PFSK-1 (cell line): ENCODE data around the gene SLC7A6.

Experiments used
- FOXP2 ChIP-seq: optimal IDR thresholded peaks from 2 replicates; pipeline ENCODE3; 2011; ENCODE audit warnings: borderline replicate concordance, control low read depth, inconsistent platforms; ENCODE audit not compliant: insufficient read depth; ENCODE audit errors: extremely low read length, extremely low read depth
- POLR2AphosphoS5 ChIP-seq: IDR thresholded peaks from 2 replicates; pipeline ENCODE4 v1.6.1; 2012; ENCODE audit warnings: low read depth, mild to moderate bottlenecking, control low read depth, low read length, moderate library complexity
- SIN3A ChIP-seq: IDR thresholded peaks from 2 replicates; pipeline ENCODE4 v1.6.1; 2012; ENCODE audit warnings: mild to moderate bottlenecking, low read length, moderate library complexity, borderline replicate concordance; ENCODE audit not compliant: insufficient read depth
- TAF1 ChIP-seq: IDR thresholded peaks from 2 replicates; pipeline ENCODE4 v1.6.1; 2012; ENCODE audit warnings: low read length, control low read depth, borderline replicate concordance; ENCODE audit not compliant: insufficient read depth
- TF ChIP-seq, protein P1 (sequence below), 2 experiments: IDR thresholded peaks; 2 replicates each; pipeline versions ENCODE4 v1.6.1 to v1.8.0; 2011 to 2012; ENCODE audit warnings: low read depth in 2 of 2, low read length in 2 of 2, control low read depth in 1 of 2, inconsistent platforms in 1 of 2, mild to moderate bottlenecking in 1 of 2, moderate library complexity in 1 of 2; ENCODE audit not compliant: insufficient read depth in 1 of 2

The SLC7A6 gene

DNA sequence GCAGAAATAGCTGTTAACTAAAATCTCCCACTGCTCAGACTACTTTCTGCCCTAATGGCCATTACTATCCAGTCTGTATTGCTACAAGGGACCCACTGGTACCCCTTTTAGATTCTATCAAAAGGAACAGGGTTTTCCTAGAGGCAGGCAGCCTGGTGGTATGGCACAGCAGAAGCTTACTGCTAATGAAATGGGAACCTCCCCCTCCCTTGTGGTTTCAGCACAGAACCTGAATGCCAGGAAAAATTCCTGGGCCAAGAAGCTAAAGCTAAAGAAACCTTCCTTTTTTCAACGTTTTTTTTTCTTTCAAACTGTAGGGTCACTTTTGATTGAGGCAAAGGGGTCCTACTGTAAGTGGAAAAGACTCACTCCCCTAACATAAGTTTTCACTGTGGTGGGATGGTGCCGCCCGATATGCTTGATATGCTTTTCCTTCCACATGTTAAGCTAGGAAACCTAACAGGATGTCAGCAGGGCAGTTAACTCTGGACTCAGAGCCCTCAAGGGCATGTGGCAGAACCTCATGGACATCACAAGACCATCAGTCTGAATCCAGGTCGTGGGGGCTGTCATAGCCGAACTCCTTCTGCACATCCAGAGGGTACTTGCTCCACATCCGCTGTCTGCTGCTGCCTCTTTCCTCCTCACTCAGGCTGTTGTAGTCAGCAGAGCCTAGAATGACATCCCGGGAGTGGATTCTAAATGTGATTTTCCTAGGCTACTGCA is 36.6 kb downstream of the SLC7A6 start:
- TF ChIP-seq TAF1: no peak
- TF ChIP-seq SIN3A: no peak
- TF ChIP-seq, protein P1, sequence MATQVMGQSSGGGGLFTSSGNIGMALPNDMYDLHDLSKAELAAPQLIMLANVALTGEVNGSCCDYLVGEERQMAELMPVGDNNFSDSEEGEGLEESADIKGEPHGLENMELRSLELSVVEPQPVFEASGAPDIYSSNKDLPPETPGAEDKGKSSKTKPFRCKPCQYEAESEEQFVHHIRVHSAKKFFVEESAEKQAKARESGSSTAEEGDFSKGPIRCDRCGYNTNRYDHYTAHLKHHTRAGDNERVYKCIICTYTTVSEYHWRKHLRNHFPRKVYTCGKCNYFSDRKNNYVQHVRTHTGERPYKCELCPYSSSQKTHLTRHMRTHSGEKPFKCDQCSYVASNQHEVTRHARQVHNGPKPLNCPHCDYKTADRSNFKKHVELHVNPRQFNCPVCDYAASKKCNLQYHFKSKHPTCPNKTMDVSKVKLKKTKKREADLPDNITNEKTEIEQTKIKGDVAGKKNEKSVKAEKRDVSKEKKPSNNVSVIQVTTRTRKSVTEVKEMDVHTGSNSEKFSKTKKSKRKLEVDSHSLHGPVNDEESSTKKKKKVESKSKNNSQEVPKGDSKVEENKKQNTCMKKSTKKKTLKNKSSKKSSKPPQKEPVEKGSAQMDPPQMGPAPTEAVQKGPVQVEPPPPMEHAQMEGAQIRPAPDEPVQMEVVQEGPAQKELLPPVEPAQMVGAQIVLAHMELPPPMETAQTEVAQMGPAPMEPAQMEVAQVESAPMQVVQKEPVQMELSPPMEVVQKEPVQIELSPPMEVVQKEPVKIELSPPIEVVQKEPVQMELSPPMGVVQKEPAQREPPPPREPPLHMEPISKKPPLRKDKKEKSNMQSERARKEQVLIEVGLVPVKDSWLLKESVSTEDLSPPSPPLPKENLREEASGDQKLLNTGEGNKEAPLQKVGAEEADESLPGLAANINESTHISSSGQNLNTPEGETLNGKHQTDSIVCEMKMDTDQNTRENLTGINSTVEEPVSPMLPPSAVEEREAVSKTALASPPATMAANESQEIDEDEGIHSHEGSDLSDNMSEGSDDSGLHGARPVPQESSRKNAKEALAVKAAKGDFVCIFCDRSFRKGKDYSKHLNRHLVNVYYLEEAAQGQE (IDR thresholded peaks at IDR 0.05; ENCODE audit: insufficient read depth in 1 of 2, low read depth in 2 of 2, low read length in 2 of 2): no peak
- TF ChIP-seq FOXP2: no peak
- TF ChIP-seq POLR2AphosphoS5: no peak

DNA sequence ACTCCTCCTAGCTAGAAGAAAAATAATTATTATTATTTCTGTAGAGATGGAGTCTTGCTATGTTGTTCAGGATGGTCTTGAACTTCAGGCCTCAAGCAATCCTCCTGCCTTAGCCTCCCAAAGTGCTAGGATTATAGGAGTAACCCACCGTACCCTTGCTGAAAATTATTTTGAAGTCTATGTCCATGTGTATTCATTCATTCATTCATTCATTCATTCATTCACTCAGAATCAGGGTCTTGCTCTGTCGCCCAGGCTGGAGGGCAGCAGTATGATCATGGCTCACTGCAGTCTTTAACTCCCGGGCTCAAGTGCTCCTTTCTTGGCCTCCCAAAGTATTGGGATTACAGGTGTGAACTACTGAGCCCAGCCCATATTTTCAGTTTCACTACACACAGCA is 42.3 kb downstream of the SLC7A6 start:
- TF ChIP-seq SIN3A (no peak), POLR2AphosphoS5 (no peak), FOXP2 (no peak), TAF1 (no peak)
- TF ChIP-seq, protein P1 (IDR thresholded peaks at IDR 0.05; ENCODE audit: insufficient read depth in 1 of 2, low read depth in 2 of 2, low read length in 2 of 2): no peak

GRCh38 chr16:68309799-68310198 is 45.5 kb downstream of the SLC7A6 start:
- TF ChIP-seq, protein P1 (IDR thresholded peaks at IDR 0.05; ENCODE audit: insufficient read depth in 1 of 2, low read depth in 2 of 2, low read length in 2 of 2): no peak
- TF ChIP-seq TAF1 (no peak), FOXP2 (no peak), SIN3A (no peak), POLR2AphosphoS5 (no peak)

- no peak for TF ChIP-seq FOXP2
- no peak for TF ChIP-seq SIN3A
- no peak for TF ChIP-seq TAF1
- TF ChIP-seq, protein P1 (IDR thresholded peaks at IDR 0.05; ENCODE audit: insufficient read depth in 1 of 2, low read depth in 2 of 2, low read length in 2 of 2): no peak
- TF ChIP-seq POLR2AphosphoS5: no peak
Measured at GRCh38 chr16:68310437-68310773, 46.1 kb downstream of the SLC7A6 start.

- TF ChIP-seq, protein P1 (IDR thresholded peaks at IDR 0.05; ENCODE audit: insufficient read depth in 1 of 2, low read depth in 2 of 2, low read length in 2 of 2): peak in 1 of 2 experiments; percentile 37; a peak in 2 of 4 replicates
- TF ChIP-seq FOXP2: peak; percentile 55
- peak; percentile 77; the same call in 1 of the 2 replicates for TF ChIP-seq SIN3A
- TF ChIP-seq POLR2AphosphoS5: peak; percentile 94
- TF ChIP-seq TAF1: peak; percentile 84
Measured at GRCh38 chr16:68310774-68311511, 46.6 kb downstream of the SLC7A6 start, which contains the start of the genes PRMT7 and SLC7A6OS. Gene PRMT7, plus strand, starts transcription at chr16:68311019. Its CDS starts 4,961 bp downstream, at chr16:68315980. Gene SLC7A6OS, minus strand, starts transcription at chr16:68310946. Its CDS starts 20 bp downstream, at chr16:68310926.
